Natural killer cell (primary cell): ENCODE data around the gene ANXA11. TPM values are rescaled to one million over a fixed set of nuclear protein-coding genes. Genes with fewer than 3 reads are reported as not detected.
A peak's percentile ranks its signal among the peaks of the same experiment; 100 is the strongest.
"Not testable (repeated sequence)": the region's sequence is repeated elsewhere in the genome, so short reads cannot be mapped to it uniquely, and the experiment has no call there.

ENCODE experiments used
- ATAC-seq, 3 donors: fragments of 150-1000 bp in 2 of 3; fragments of 200-7000 bp in 1 of 3; cut with Tn5 transposase; 1 replicate in 1 of 3; 2 replicates in 2 of 3; pipeline ENCODE4 v1.10.0; 2021; ENCODE audit warnings: mild to moderate bottlenecking in 2 of 3, moderate library complexity in 2 of 3
- DNase-seq, 2 donors: peaks; one replicate each; pipeline versions ENCODE4 v3.0.0 to v3.0.0-alpha.2; 2013 to 2021; ENCODE audit warnings: mixed read lengths in 1 of 2
- H3K27ac ChIP-seq: one replicate; pipeline ENCODE4 v1.5.1; 2013; ENCODE audit warnings: mild to moderate bottlenecking, low read length
- H3K27me3 ChIP-seq: one replicate; pipeline ENCODE4 v1.6.1; 2013; ENCODE audit warnings: low read length; ENCODE audit not compliant: control insufficient read depth, insufficient read depth
- H3K36me3 ChIP-seq: one replicate; pipeline ENCODE4 v1.6.1; 2013; ENCODE audit warnings: low read length; ENCODE audit not compliant: control insufficient read depth, insufficient read depth
- H3K4me1 ChIP-seq: one replicate; pipeline ENCODE4 v1.6.1; 2013; ENCODE audit warnings: low read length; ENCODE audit not compliant: control insufficient read depth, insufficient read depth
- H3K4me3 ChIP-seq: one replicate; pipeline ENCODE4 v1.5.1; 2013; ENCODE audit warnings: low read length
- H3K9me3 ChIP-seq: one replicate; pipeline ENCODE4 v1.6.1; 2013; ENCODE audit warnings: low read length; ENCODE audit not compliant: control insufficient read depth, insufficient read depth
- H3K27ac Mint-ChIP-seq, 2 donors: one replicate each; pipeline ENCODE4 v1.8.0; 2022; ENCODE audit warnings: mild to moderate bottlenecking in 2 of 2, mixed read lengths in 2 of 2, moderate library complexity in 1 of 2
- H3K27me3 Mint-ChIP-seq, 2 donors: one replicate each; pipeline ENCODE4 v1.8.0; 2022; ENCODE audit warnings: low read depth in 2 of 2, mixed read lengths in 2 of 2
- H3K36me3 Mint-ChIP-seq: one replicate; pipeline ENCODE4 v1.8.0; 2022; ENCODE audit warnings: mixed read lengths
- H3K4me1 Mint-ChIP-seq, 2 donors: one replicate each; pipeline ENCODE4 v1.8.0; 2022; ENCODE audit warnings: mixed read lengths in 2 of 2
- H3K4me3 Mint-ChIP-seq: one replicate; pipeline ENCODE4 v1.8.0; 2022; ENCODE audit warnings: mild to moderate bottlenecking, moderate library complexity, mixed read lengths
- H3K9me3 Mint-ChIP-seq, 2 donors: one replicate each; pipeline ENCODE4 v1.8.0; 2022; ENCODE audit warnings: mixed read lengths in 2 of 2
- WGBS: methylation state at CpG from one replicate; pipeline ENCODE4 v1.1.7; 2013; ENCODE audit warnings: missing lambda C conversion rate; ENCODE audit not compliant: insufficient coverage; 5-methylcytosine and 5-hydroxymethylcytosine counted together
- intact Hi-C: fragments of 100-400 bp; cut with micrococcal nuclease; formaldehyde crosslinking; loops from one replicate; pipeline ENCODE4 v1.14.2; 2022
- total RNA-seq, 4 donors: library from RNA; stranded (reverse); fragments of 120-200 nt in 1 of 4; gene quantifications; one replicate each; pipeline versions ENCODE4 v1.2.3 to v1.2.4, GENCODE V29; 2013 to 2022
- TF ChIP-seq, protein P1 (sequence below): fragments of 200-600 bp; IDR thresholded peaks from one replicate; pipeline ENCODE4 v1.8.0; 2022; ENCODE audit warnings: antibody characterized with exemption

Gene ANXA11
- total RNA-seq: 100 to 1,000 TPM; 213 to 264 (median 245) TPM
- total RNA-seq (2013): 160 TPM

DNA sequence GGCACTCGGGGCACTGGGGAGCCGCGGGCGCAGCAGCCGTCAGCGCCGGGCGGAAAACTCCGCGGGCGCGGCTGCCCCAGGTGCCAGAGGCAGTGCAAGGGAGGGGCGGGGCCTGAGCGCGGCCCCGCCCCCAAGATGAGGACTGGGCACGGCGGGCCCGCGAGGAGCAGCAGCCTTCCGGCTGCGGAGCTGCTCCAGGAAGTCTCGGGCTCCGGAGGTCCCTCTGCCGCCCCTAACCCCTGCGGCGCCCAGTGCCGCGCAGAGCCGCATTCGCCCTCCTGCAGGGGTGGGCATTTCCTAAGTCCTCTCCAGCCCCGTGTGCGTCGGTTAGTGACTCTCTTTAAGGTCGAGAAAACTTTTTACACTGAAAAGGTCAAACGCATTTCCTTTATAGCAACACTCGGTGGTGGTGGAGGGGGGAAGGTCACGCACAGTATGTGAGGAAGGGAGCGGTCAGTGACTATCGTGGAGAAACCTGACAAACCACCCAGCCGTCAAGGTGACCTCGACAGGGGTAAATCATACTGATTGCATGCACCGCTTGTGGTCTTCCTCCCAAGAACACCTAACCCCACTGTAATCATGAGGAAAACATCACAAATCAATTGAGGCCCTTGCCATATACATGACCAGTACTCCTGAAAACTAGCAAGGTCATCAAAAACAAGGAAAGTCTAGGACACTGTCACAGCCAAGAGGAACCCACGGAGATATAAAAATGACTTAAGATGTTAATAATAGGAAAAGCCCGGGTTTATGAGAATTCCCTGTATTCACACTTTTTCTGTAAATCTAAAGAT lies at the start of gene ANXA11:
Gene ANXA11, minus strand, starts transcription at position 61 of the 800 bp plus-strand sequence. CDS start 32,676 bp downstream, outside the sequence.
- Histone ChIP-seq H3K36me3 (no peaks in the 10 kb centered on the region), H3K27me3 (no peaks in the 10 kb centered on the region), H3K9me3 (no peaks in the 10 kb centered on the region), H3K4me3 (peak within 1 kb of the TSS; percentile 61), H3K4me1 (peaks cover 48% of the 10 kb centered on the region), H3K27ac (peak within 1 kb of the TSS; percentile 73)
- peak within 1 kb of the TSS; percentile 83 to 93 for H3K27ac Mint-ChIP-seq
- 3% methylated on average over 44 of the region's 45 CpGs for WGBS
- H3K27me3 Mint-ChIP-seq: peaks cover 0 to 3% of the 10 kb centered on the region in 2 donors
- H3K4me1 Mint-ChIP-seq: peaks cover 50 to 52% of the 10 kb centered on the region in 2 donors
- peak; percentile 73 to 93 for DNase-seq
- H3K9me3 Mint-ChIP-seq: no peaks in the 10 kb centered on the region
- H3K36me3 Mint-ChIP-seq: no peaks in the 10 kb centered on the region
- peak within 1 kb of the TSS; percentile 88 for H3K4me3 Mint-ChIP-seq
- peak; percentile 81 to 91 (median 85) for ATAC-seq
- intact Hi-C loops: loop anchor here (1.0 to 10.0 kb wide), 2 partner anchors 14 to 289 kb away; no protein-coding TSS in a partner anchor
- TF ChIP-seq, protein P1, sequence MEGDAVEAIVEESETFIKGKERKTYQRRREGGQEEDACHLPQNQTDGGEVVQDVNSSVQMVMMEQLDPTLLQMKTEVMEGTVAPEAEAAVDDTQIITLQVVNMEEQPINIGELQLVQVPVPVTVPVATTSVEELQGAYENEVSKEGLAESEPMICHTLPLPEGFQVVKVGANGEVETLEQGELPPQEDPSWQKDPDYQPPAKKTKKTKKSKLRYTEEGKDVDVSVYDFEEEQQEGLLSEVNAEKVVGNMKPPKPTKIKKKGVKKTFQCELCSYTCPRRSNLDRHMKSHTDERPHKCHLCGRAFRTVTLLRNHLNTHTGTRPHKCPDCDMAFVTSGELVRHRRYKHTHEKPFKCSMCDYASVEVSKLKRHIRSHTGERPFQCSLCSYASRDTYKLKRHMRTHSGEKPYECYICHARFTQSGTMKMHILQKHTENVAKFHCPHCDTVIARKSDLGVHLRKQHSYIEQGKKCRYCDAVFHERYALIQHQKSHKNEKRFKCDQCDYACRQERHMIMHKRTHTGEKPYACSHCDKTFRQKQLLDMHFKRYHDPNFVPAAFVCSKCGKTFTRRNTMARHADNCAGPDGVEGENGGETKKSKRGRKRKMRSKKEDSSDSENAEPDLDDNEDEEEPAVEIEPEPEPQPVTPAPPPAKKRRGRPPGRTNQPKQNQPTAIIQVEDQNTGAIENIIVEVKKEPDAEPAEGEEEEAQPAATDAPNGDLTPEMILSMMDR: no peak

- H3K36me3 ChIP-seq, H3K27ac ChIP-seq, ATAC-seq, H3K4me3 Mint-ChIP-seq, H3K9me3 ChIP-seq, intact Hi-C loops, DNase-seq, H3K27ac Mint-ChIP-seq, H3K9me3 Mint-ChIP-seq, H3K36me3 Mint-ChIP-seq, H3K4me3 ChIP-seq, H3K27me3 ChIP-seq: not testable (repeated sequence)
- peaks cover 5 to 13% of the 10 kb centered on the region in 2 donors for H3K27me3 Mint-ChIP-seq
- no CpG with 5 or more reads among the region's 2 CpGs for WGBS
- peaks cover 19% of the 10 kb centered on the region for H3K4me1 ChIP-seq
- peaks cover 11 to 19% of the 10 kb centered on the region in 2 donors for H3K4me1 Mint-ChIP-seq
Observed at GRCh38 chr10:80254726-80255125, 49.4 kb upstream of the ANXA11 start.

DNA sequence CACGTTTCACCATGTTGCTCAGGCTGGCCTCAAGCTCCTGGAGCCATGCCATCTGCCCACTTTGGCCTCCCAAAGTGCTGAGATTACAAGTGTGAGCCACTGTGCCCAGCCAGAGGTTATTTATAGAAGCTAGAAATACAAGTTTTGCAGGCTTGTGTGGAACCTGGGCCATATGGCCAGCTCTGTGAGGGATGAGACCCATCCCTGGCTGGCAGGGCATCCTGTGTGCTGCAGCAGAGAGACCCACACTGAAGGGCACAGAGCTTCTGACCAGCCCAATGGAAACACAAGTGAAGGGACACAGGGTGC lies 48.6 kb upstream of the ANXA11 start:
- WGBS: 10% methylated on average over 1 of the region's 1 CpG
- intact Hi-C loops, H3K4me3 Mint-ChIP-seq, H3K36me3 ChIP-seq, H3K9me3 ChIP-seq, H3K36me3 Mint-ChIP-seq, H3K27me3 ChIP-seq, DNase-seq, H3K27ac ChIP-seq, H3K27ac Mint-ChIP-seq, H3K9me3 Mint-ChIP-seq, H3K4me3 ChIP-seq: not testable (repeated sequence)
- H3K27me3 Mint-ChIP-seq: peaks cover 5 to 13% of the 10 kb centered on the region in 2 donors
- H3K4me1 Mint-ChIP-seq: peaks cover 11 to 19% of the 10 kb centered on the region in 2 donors
- H3K4me1 ChIP-seq: peaks cover 19% of the 10 kb centered on the region
- ATAC-seq: peak in 1 of 3 donors; percentile 8

DNA sequence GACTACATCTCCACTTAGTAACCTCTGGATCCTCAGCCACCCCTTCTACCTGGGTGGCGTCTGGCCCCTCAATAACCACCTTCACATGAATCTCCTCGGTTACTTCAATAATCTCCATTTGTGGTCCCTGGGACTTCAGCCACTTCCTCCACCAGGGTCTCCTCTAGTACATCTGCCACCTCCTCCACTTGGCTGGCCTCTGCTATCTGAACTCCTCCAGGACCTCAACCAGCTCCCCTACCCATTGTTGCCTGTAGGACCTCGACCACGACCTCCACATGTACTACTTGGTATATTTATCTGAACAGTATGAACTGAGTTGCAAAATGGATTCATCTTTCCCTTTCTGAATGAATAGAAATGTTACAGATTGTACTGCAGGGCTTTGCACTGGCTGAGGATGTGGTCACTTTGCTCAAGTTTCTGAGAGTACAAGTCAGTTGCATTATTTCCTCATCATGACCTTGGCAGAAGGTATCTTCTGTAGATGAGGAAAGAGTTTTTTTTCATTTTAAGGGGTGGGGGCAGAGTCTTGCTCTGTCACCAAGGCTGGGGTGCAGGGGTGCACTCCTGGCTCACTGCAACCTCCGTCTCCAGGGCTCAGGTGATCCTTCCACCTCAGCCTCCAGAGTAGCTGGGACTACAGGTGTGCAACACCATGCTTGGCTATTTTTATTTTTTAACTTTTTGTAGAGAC lies 48.1 kb upstream of the ANXA11 start:
- ATAC-seq: peak in 2 of 3 donors; percentile 45 to 66
- peaks cover 5 to 13% of the 10 kb centered on the region in 2 donors for H3K27me3 Mint-ChIP-seq
- no peaks in the 10 kb centered on the region for H3K9me3 Mint-ChIP-seq
- H3K36me3 Mint-ChIP-seq: no peaks in the 10 kb centered on the region
- Histone ChIP-seq H3K27me3 (no peaks in the 10 kb centered on the region), H3K27ac (no peak overlapping the region), H3K36me3 (no peaks in the 10 kb centered on the region), H3K4me1 (peaks cover 19% of the 10 kb centered on the region), H3K4me3 (no peak overlapping the region), H3K9me3 (no peaks in the 10 kb centered on the region)
- peak overlapping the region; percentile 6 for H3K4me3 Mint-ChIP-seq
- H3K4me1 Mint-ChIP-seq: peaks cover 11 to 19% of the 10 kb centered on the region in 2 donors
- TF ChIP-seq, protein P1: no peak
- intact Hi-C loops: no loop called here
- 43% methylated on average over 3 of the region's 5 CpGs for WGBS
- peak overlapping the region in 1 of 2 donors; percentile 66 for H3K27ac Mint-ChIP-seq
- DNase-seq: no peak
